GM18909 (cell line): ENCODE data around the gene CD164L2.
A peak's percentile ranks its signal among the peaks of the same experiment; 100 is the strongest.

Experiments
- ATAC-seq: cut with Tn5 transposase; IDR thresholded peaks from one replicate; pipeline ENCODE4 v1.9.1; 2021; ENCODE audit warnings: mild to moderate bottlenecking; ENCODE audit not compliant: unreplicated experiment, poor library complexity

CD164L2 gene

GRCh38 chr1:27350663-27351540 lies 32.2 kb downstream of the CD164L2 start:
- no peak for ATAC-seq

GRCh38 chr1:27349784-27350662 lies 33.1 kb downstream of the CD164L2 start:
- no peak for ATAC-seq

GRCh38 chr1:27348861-27349783 lies 34.0 kb downstream of the CD164L2 start:
- ATAC-seq, result no peak

- no peak for ATAC-seq
Measured at GRCh38 chr1:27346991-27347624, 36.0 kb downstream of the CD164L2 start.

- ATAC-seq, result no peak
Measured at GRCh38 chr1:27346357-27346756, 36.8 kb downstream of the CD164L2 start.

- no peak for ATAC-seq
Measured at GRCh38 chr1:27345272-27345671, 37.9 kb downstream of the CD164L2 start.

- no peak for ATAC-seq
Measured at GRCh38 chr1:27343639-27344025, 39.5 kb downstream of the CD164L2 start.

GRCh38 chr1:27342778-27343638 lies 40.1 kb downstream of the CD164L2 start:
- ATAC-seq, result peak; percentile 39

GRCh38 chr1:27342391-27342777 lies 40.7 kb downstream of the CD164L2 start:
- ATAC-seq, result no peak

- ATAC-seq, result peak; percentile 49
Measured at GRCh38 chr1:27341525-27342252, 41.4 kb downstream of the CD164L2 start, which contains the start of gene SYTL1. Gene SYTL1, plus strand, starts transcription at chr1:27342022. Its CDS starts 3,313 bp downstream, at chr1:27345335.

GRCh38 chr1:27339213-27339612 lies 43.9 kb downstream of the CD164L2 start:
- ATAC-seq, result no peak

- no peak for ATAC-seq
Measured at GRCh38 chr1:27338751-27339150, 44.4 kb downstream of the CD164L2 start.

GRCh38 chr1:27336756-27337155 lies 46.4 kb downstream of the CD164L2 start:
- ATAC-seq, result no peak

GRCh38 chr1:27335506-27336422 lies 47.4 kb downstream of the CD164L2 start:
- no peak for ATAC-seq

GRCh38 chr1:27333717-27334279 lies 49.3 kb downstream of the CD164L2 start:
- ATAC-seq, result no peak

- no peak for ATAC-seq
Measured at GRCh38 chr1:27332536-27333281, 50.4 kb downstream of the CD164L2 start.
